Neural cell (in vitro differentiated cells): ENCODE measurements around the gene COL18A1.

ENCODE experiments used
- CTCF ChIP-seq: fragments of 450-650 bp; IDR thresholded peaks from 2 replicates; pipeline ENCODE4 v1.5.1; 2014; ENCODE audit warnings: antibody characterized with exemption, mild to moderate bottlenecking, moderate library complexity; ENCODE audit not compliant: poor library complexity, severe bottlenecking
- EP300 ChIP-seq: fragments of 450-650 bp; conservative IDR thresholded peaks from 2 replicates; pipeline ENCODE4 v1.6.1; 2014; ENCODE audit warnings: antibody characterized with exemption, mild to moderate bottlenecking, moderate library complexity; ENCODE audit not compliant: poor library complexity, severe bottlenecking
- EZH2 ChIP-seq: fragments of 200-600, 300-800 bp; shearing (Covaris generic), sonication (generic); IDR thresholded peaks from 2 replicates; pipeline ENCODE4 v1.6.1; 2014; ENCODE audit warnings: antibody characterized with exemption, low read length, borderline replicate concordance, mild to moderate bottlenecking; ENCODE audit not compliant: insufficient read depth, poor library complexity, severe bottlenecking
- MXI1 ChIP-seq: fragments of 450-650 bp; conservative IDR thresholded peaks from 2 replicates; pipeline ENCODE4 v1.6.1; 2014; ENCODE audit warnings: antibody characterized with exemption, mild to moderate bottlenecking; ENCODE audit not compliant: poor library complexity, severe bottlenecking
- POLR2AphosphoS5 ChIP-seq: IDR thresholded peaks from 2 replicates; pipeline ENCODE4 v1.6.1; 2012
- RAD21 ChIP-seq: fragments of 450-650 bp; conservative IDR thresholded peaks from 2 replicates; pipeline ENCODE4 v1.6.1; 2014; ENCODE audit warnings: antibody characterized with exemption, mild to moderate bottlenecking, moderate library complexity
- REST ChIP-seq: IDR thresholded peaks from 2 replicates; pipeline ENCODE4 v1.6.1; 2012; ENCODE audit warnings: borderline replicate concordance
- SMC3 ChIP-seq: fragments of 450-650 bp; conservative IDR thresholded peaks from 2 replicates; pipeline ENCODE4 v1.6.1; 2014; ENCODE audit warnings: antibody characterized with exemption, mild to moderate bottlenecking, moderate library complexity; ENCODE audit not compliant: poor library complexity
- TAF1 ChIP-seq: IDR thresholded peaks from 2 replicates; pipeline ENCODE4 v1.6.1; 2012; ENCODE audit warnings: low read depth

GRCh38 chr21:45383111-45383614 is 21.8 kb upstream of the COL18A1 start:
- TF ChIP-seq EP300 = no peak
- no peak for TF ChIP-seq RAD21
- no peak for TF ChIP-seq CTCF
- no peak for TF ChIP-seq REST
- no peak for TF ChIP-seq EZH2
- no peak for TF ChIP-seq TAF1
- TF ChIP-seq POLR2AphosphoS5 = no peak
- TF ChIP-seq MXI1 = no peak
- TF ChIP-seq SMC3 = no peak
